Measurements from ENCODE around the gene PPP1R12A.

GRCh38 chr12:79973801-79974200, 38.9 kb upstream of the PPP1R12A start:
- TF ChIP-seq CTCF (IDR thresholded peaks at IDR 0.05) (no peak), POLR2A (IDR thresholded peaks at IDR 0.05) (no peak)
